NCI-H2081 (cell line): Measurements from ENCODE around the gene GTPBP4.
A peak's percentile ranks its signal among the peaks of the same experiment; 100 is the strongest.

ENCODE experiments used
- DNase-seq, 2 experiments: peaks; one replicate each; lab custom pipeline; 2025; lab: John Stamatoyannopoulos, UW

Gene GTPBP4

DNA sequence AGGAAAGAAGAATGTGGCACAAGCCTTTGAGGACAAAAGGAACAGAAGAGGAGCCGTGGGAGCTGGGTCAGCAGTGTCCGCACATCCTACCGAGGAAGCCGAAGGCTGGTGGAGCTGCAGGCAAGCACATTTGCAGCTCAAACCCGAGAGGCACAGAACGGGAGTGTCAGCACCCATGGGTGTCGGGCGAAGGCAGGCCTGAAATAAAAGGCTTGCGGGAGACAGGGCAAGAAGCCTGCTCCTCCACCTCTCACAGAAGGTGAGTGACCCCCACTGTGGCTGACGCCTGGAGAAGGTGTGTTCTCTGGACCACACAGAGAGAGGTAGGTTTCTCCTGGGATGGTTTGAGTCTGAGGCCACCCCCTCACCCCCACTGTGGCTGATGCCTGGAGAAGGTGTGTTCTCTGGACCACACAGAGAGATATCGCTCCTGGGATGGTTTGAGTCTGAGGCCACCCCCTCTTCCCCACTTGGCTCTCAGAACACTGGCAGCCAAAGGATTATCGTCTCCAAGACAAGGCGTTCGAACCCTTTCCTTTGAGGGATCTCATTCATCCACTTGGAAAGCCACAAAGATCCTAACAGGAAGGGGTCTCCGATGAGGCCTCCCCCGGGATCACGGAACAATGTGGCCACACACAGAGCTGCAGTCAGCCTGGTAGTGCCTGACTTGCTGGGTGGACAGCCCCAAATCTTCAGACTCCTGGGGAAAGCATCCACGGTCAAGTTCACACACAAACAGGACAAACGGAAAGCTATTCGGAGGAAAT is 21.6 kb upstream of the GTPBP4 start:
- no peak for DNase-seq

DNA sequence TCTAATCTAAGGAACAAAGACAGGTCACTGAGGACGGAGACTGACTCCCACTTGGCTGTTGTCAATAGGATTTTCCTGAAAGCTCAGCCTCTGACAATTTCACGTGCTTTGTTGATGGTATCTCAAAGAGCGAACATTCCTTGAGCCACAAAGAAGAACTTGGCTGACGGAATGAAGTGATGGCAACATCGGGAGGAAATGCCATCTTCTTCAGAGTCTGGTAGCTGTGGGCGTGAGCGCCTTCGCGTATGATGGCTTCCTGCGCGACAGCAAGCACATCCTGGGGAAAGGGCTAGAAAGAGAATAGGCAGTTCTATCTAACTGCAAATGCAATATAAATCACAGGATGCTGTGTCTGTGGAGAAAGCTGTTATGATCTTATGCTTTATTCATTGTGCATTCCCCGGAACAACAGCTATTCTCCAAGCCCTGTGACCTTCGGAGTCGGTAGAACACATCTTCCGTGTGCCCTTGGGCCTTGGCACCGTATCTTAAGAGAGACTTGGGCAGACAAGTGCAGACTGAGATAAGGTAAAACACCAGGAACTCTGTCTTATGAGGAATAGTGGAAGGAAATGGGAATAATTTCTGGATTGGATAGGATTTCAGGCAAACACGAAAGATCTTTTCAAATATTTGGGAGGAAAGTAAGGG is 19.6 kb upstream of the GTPBP4 start:
- DNase-seq, result no peak

DNA sequence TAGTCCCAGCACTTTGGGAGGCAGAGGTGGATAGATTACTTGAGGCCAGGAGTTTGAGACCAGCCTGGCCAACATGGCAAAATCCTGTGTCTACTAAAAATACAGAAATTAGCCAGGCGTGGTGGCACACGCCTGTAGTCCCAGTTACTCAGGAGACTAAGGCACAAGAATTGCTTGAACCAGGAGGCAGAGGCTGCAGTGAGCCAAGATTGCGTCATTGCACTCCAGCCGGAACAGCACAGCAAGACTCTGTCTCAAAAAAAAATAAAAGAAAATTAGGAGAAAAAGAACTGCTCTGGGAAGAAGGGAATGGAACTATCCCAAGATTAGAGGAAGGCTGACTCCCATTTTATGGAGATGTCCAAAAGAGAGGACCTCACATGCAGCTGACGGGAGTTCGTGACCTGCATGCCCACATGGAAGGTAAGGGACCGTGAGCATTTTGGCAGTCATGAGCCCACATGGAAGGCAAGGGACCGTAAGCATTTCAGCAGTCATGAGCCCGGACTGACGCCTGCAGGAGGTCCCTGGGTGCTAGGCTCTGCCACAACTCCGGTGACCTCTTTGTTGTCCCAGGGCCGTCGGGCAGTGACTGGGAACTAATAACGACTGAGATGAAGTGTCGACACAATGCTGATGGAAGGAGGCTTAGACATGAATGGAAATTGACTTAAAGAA is 18.6 kb upstream of the GTPBP4 start:
- no peak for DNase-seq

DNA sequence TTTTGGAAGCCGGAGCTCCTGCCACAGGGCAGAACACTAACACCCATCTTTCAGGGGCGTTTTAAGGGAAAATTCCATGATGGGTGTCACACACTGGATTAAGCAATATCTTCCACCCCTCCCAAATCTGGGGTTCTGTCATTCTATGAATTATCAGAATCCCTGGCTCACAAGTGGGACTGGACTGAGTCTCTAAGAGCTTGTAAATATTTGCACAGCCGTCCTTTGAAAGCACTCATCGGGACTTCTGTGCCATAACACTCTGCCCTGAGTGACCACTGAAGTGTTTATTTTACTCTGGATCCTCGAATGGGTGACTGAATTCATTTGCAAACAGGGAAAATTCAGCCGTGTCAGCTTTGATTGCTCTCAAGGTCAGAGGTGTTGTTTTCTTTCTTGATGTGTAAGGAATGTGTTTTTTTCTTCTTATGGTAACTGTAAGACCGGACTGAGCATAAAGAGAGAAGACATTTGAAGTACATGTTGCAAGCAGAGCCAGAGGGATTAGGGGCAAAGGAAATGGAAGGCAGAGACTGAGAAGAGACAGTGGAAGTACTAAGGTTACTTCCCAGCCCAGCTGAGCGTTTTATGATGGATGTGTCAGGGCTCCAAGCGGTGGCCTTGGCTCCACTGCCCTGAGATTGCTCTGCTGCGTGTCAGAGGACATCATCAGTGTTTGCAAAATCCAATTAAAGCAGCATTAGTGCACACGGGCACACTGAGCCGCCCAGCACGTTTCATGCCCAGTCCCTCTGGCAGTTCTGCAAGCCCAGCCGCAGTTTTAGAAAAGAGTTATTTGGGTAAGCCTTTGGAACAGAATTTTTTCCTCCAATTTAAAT is 17.7 kb upstream of the GTPBP4 start:
- peak in 1 of 2 experiments; percentile 25 for DNase-seq

DNA sequence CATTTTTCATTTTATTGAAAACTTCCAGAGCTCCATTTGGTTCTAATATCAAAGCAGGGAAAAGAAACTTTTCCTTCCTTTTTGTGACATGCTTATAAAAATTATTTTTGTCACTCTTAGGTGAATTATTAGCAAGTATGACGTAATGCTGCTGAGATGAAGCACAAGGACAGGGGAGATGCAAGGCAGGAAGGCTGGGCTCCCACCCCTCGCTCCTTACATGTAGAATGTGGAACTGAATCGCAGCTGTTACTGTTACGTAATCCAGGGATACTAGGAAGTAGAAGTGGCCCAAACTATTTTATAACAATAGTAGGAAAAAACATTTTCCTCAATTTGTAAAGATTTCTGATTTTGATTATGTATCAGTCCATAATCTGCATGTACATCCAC is 17.1 kb upstream of the GTPBP4 start:
- no peak for DNase-seq

DNA sequence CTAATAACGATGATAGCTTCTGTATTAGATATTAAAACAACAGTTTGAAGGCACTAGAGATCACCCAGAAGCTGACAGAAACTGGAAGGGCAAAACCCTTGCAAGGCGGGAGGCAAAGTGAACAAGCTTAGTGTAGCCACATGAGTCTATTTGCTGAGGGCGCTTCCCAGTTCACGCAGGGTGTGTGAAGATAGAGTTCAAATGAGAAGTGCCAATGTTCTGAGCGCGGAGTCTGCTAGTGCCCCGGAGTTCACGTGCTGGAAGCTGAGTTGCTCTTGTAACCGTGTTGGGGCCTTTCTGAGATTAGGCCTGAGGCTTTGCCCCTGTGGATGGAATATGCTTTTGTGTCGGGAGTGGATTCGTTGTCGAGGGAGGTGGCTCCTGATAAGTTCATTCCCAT is 16.6 kb upstream of the GTPBP4 start:
- DNase-seq, result no peak

DNA sequence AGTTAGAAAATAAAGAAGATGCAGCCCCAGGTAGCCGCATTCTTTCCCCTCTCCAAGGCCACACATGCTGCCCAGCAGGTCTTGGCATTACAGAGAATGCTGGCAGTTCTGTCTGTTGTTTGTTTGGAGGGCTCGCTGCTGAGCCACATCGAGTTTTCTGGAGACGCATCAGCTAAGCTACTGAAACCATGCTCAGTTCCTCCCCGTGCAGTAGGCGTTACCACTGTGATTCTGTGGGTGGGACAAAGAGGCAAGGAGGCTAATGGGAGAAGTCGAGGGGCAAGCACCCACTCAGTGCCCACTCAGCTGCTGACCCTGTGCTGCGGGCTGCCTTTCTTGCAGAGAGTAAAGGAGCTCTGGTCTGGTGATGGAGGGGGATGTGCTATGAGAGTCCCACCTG is 15.5 kb upstream of the GTPBP4 start:
- no peak for DNase-seq

DNA sequence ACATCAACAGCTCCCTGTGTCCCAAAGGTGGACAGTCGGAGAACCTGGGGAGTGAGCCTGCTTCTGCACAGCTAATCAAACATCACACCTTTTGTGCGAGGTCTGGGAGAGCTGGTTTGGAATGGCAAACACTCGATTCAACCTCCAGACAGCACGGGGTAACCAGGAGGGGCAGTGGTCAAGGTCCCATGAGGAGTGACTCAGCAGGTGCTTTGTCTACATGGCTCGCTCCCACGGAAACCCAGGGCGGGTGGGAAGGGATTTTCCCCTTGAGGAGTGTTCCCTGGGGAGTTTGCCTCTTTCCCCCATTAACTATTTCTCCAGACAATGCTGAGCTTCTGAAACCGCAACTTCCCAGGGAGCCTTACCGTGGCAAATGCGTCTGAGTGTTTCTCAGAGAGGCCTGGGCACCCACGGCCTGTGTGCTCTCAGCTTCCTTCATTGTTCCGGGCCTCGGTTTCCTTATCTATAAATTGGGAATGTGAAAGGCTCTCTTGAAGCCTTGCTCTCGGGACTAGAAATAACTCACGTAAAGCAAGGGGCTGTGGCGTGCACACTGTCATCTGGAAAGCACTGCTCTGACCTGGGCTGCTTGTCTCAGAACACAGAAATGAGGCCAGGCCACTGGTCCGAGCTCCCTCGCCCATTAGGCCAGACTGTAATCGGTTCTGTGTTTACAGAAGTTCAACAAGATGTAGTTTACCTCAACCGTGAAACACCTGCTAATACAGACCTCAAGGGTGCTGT is 14.0 kb upstream of the GTPBP4 start:
- DNase-seq, result no peak

DNA sequence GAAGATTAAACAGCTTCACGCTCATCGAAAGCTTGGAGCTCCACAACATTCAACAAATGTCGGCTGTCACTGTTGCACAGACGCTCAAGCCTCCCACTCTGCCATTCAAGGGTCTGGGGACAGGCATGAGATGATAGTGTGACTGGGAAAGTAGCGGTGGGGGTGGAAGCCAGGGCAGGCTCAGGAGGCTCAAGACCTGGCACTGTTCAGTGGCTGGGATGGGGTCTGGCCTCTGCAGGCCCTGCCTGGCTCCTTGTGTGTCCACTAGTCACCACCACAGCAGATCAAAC is 13.5 kb upstream of the GTPBP4 start:
- no peak for DNase-seq

DNA sequence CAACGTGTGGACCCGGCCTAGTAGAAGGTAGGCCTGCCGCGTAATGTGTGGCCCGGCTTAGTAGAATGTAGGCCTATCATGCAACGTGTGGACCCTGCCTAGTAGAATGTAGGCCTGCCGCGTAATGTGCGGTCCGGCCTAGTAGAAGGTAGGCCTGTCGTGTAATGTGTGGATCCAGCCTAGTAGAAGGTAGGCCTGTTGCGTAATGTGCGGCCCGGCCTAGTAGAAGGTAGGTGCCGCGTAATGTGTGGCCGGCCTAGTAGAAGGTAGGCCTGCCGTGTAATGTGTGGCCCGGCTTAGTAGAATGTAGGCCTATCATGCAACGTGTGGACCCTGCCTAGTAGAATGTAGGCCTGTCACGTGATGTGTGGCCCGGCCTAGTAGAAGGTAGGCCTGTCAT is 11.9 kb upstream of the GTPBP4 start:
- no peak for DNase-seq

DNA sequence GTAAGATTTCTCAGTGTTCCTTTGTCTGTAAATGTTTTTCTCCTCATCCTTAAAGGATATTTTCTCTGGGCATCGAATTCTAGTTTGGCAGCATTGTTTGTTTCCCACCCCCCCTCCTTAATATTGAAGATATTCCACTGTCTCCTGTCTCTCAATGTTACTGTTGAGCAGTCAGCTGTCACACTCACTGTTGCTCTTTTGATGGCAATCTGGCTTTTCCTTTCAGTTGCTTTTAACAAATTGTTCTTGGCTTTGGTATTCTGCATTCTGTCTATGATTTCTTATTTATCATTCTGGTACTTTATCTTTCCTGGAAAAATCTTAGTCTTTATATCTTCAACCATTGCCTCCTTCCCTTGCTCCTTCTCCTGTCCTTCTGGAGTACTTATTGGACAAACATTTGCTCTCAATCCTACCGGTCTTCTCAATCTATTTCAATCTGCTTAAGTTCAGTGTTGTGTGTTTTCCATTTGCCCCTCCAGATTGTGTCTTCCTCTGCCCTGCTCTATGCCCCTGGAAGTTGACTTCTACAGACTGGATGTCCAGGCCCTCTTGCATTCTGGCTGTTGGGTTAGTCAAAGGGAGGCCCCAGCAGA is 9.3 kb upstream of the GTPBP4 start:
- no peak for DNase-seq

DNA sequence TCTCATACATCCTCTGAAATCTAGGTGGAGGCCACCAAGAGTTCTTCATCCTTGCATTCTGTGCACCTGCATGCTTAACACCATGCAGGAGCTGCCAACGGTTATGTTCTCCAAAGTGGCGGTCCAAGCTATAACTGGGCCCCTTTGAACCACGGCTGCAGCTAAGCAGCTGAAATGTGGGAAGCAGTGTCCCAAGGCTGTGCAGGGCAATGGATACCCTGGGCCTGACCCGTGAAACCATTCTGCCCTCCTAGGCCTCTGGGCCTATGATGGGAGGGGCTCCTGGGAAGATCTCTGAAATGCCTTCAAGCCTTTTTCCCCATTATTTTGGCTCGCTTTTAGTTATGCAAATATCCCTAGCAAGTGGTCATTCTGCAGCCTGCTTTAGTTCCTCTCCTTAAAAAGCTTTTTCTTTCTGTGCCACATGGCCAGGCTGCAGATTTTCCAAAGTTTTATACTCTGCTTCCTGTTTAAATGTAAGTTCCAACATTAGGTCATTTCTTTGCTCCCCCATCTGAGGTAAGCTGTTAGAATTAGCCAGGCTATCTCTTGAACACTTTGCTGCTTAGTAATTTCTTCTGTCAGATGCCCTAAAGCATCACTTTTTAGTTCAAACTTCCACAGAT is 7.7 kb upstream of the GTPBP4 start:
- no peak for DNase-seq

DNA sequence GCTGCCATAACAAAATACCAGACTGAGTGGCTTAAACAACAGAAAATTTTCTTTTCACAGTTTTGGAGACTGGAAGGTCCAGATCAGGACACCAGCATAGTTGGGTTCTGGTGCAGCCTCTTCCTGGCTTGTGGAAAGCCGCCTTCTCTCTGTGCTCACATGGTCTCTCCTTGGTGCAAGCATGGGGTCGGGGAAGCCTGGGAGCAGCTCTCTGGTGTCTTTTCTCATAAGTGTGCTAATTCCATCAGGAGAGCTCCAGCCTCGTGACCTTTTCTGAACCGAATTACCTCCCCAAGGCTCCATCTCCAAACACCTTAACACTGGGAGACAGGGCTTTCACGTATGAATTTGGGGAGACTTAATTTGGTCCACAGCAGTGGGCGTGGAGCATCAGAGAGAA is 4.8 kb upstream of the GTPBP4 start:
- no peak for DNase-seq

DNA sequence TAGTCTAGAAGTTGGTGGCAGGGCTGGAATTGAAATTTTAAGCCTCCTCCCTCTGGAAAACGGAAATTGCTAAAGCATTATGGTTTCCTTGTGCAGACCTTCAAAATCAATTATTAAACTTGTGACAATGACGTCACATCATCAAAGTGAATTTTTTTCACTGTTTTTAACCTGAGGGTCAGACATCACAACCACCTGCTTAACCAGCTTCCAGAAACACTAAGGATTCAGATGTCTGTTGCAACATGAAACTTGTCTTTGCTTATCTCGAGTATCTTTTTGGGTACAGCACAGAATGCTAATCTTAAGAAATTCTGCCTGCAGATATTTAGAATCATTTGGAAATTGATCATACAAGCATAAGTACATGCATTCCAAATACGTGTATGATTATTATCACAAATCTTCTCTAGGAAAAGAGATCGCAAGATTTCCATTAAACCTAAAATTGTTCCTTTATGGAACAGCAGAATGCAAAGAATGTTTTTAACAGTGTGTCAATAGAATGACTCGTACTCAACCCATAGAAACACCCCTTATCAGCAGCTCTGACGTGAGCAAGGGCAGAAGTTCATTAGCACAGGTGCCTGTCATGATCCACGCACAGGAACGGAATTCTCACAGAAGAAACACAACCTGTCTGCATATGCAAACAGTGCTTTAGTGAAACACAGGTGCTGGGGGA is 4.1 kb upstream of the GTPBP4 start:
- no peak for DNase-seq

DNA sequence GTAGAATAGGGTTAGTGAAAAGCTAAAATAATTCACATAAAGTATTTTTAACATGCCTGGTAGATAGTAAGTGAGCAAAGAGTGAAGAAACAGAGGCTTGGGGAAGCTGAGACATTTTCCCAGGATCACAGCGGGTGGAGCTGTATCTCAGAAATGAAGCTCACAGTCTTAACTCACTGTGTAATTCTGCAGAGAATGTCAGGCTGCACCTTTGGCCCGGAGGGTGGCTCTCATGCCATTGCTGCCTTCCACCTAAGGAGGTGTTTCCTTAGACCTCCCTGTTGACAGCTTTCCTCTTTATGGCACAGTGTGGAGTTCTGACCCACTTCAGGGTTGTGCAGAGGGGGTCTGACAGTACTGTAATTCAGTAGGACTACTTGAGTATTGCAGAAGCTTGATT is 2.9 kb upstream of the GTPBP4 start:
- no peak for DNase-seq

DNA sequence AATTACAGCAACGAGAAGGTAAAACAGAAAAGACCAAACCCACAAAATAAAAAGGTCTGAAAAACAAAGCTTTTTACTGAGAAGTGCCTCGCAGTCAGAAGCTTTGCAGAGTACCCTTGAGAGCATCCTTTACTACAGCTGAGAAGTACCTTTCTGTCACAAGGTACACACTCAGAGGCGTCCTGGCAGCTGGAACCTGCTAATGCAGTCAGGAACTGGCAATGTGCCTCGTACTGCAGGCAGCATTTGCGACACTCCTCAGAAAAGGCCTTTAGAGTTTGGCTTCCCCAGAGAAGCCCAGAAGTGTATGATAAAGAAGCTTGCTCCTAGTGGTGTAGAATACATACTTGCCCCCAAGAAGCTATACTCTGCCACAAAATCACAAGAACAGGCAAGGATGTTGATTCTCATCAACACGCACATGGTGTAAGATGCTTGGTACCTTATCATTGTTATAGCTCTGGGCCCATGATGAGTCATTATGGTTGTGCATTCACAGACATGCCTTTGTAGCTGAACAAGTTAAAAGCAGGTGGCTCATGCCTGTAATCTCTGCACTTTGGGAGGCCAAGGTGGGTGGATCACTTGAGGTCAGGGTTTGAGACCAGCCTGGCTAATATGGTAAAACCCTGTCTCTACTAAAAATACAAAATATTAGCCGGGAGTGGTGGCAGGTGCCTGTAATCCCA is 2.0 kb upstream of the GTPBP4 start:
- DNase-seq, result peak in 1 of 2 experiments; percentile 4

DNA sequence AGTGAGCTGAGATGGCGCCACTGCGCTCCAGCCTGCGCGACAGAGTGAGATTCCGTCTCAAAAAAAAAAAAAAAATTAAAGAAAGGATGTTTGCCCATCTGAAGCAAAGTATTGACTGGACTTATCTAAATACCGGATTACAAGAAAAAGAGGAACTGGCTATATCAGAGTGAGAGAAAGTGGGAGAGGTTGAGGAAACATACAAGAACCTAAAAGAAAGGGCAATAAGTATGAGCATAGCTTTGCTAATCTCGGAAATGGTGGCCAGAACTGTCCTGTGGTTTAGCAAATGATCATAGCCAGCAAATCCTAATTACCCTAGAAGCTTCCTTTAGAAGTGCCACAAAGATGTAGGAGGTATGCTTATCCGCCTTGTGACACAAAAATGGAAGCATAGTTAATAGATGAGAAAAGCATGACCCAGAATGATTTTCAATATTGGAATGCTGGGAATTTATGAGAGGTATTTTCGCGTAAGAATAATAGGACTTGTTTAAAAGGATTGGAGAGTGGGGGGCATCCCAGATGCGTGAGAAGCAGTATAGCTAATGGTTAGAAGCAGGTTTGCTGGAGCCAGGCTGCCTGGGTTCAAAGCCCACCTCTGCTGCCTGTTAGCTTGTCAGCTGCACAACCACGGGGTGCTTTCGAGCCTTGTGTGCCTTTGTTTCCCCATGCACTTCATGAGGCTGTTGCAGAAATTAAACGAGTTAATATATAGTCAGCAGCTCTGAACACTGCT is 1.2 kb upstream of the GTPBP4 start:
- DNase-seq, result no peak

DNA sequence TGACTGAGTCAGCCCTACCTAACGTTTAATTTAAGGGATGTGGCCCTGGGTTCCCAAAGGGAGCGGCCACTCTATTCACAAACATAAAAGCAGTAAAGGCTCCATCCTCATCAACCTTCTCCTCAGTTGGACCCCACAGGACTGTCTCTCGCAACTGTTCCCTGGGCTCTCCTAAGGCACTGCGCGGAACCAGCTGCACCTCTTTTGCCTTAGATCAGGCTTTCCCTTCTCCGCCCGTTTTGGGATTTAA is 689 bp upstream of the GTPBP4 start:
- no peak for DNase-seq
